ENCODE results near the gene BPIFB6.

The BPIFB6 gene

GRCh38 chr20:32986331-32986966 lies 45.0 kb upstream of the BPIFB6 start:
- no peak for TF ChIP-seq CTCF (conservative IDR thresholded peaks at IDR 0.05; ENCODE audit: low read depth, low read length)
- no peak overlapping the region for H3K4me3 ChIP-seq (ENCODE audit: low read length)
- no peak for DNase-seq (ENCODE audit: low read depth)

GRCh38 chr20:32987044-32987825 lies 44.2 kb upstream of the BPIFB6 start:
- no peak for DNase-seq (ENCODE audit: low read depth)
- TF ChIP-seq CTCF (conservative IDR thresholded peaks at IDR 0.05; ENCODE audit: low read depth, low read length) = no peak
- no peak overlapping the region for H3K4me3 ChIP-seq (ENCODE audit: low read length)

GRCh38 chr20:32988008-32988407 lies 43.4 kb upstream of the BPIFB6 start:
- peak; percentile 73 for DNase-seq (ENCODE audit: low read depth)
- H3K4me3 ChIP-seq (ENCODE audit: low read length) = no peak overlapping the region
- TF ChIP-seq CTCF (conservative IDR thresholded peaks at IDR 0.05; ENCODE audit: low read depth, low read length) = no peak

GRCh38 chr20:32989507-32990283 lies 41.8 kb upstream of the BPIFB6 start:
- DNase-seq (ENCODE audit: low read depth) = no peak
- no peak for TF ChIP-seq CTCF (conservative IDR thresholded peaks at IDR 0.05; ENCODE audit: low read depth, low read length)
- no peak overlapping the region for H3K4me3 ChIP-seq (ENCODE audit: low read length)

GRCh38 chr20:32990426-32990825 lies 41.0 kb upstream of the BPIFB6 start:
- no peak for TF ChIP-seq CTCF (conservative IDR thresholded peaks at IDR 0.05; ENCODE audit: low read depth, low read length)
- no peak for DNase-seq (ENCODE audit: low read depth)
- H3K4me3 ChIP-seq (ENCODE audit: low read length) = no peak overlapping the region

GRCh38 chr20:32991383-32991782 lies 40.1 kb upstream of the BPIFB6 start:
- no peak for DNase-seq (ENCODE audit: low read depth)
- no peak overlapping the region for H3K4me3 ChIP-seq (ENCODE audit: low read length)
- TF ChIP-seq CTCF (conservative IDR thresholded peaks at IDR 0.05; ENCODE audit: low read depth, low read length) = no peak
